Brain microvascular endothelial cell (primary cell): ENCODE results near the gene ABHD17B.

ENCODE experiments used
- DNase-seq: peaks from one replicate; pipeline ENCODE4 v3.0.0-alpha.2; 2020
- H3K27ac ChIP-seq: fragments of 250-450 bp; sonication (Bioruptor Pico); 2 replicates; pipeline ENCODE4 v1.5.1; 2020; ENCODE audit warnings: mild to moderate bottlenecking, moderate library complexity
- H3K27me3 ChIP-seq: fragments of 250-450 bp; sonication (Bioruptor Pico); replicated peaks from 2 replicates; pipeline ENCODE4 v1.5.1; 2020; ENCODE audit warnings: mild to moderate bottlenecking
- H3K36me3 ChIP-seq: fragments of 250-450 bp; sonication (Bioruptor Pico); replicated peaks from 2 replicates; pipeline ENCODE4 v1.5.1; 2020; ENCODE audit warnings: mild to moderate bottlenecking
- H3K4me3 ChIP-seq: 2 replicates; pipeline ENCODE4 v1.5.1; 2011; ENCODE audit warnings: low read depth, mild to moderate bottlenecking, control low read depth, low read length, moderate library complexity
- in situ Hi-C: cut with HindIII; loops from 2 replicates; pipeline ENCODE4 v1.10.0; 2017; ENCODE audit warnings: low sequenced_read_pairs, low pct_ligation_motif_present
- TF ChIP-seq, protein P1 (sequence below): IDR thresholded peaks from 2 replicates; pipeline ENCODE4 v1.5.1; 2011; ENCODE audit warnings: low read depth, mild to moderate bottlenecking, moderate library complexity, low read length, control low read depth, inconsistent platforms; ENCODE audit errors: missing control alignments

The ABHD17B gene

DNA sequence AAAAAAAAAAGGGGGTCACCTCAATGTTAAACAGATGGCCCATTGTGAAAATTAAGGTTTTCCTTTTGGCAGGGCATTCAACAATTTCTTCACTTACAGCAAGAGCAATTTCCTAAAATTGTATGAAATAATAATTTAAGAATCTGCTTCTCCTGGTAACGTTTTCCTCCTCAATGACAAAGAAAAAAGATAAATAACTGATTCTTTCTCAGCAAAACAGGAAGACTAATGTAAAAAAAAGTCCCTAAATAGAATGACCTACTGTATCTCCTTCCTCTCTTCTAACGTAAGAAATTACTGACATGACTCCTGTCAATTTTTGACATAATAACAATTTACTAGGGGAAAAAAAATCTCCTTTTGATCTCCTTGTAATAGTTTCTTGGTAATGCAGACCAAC is 25.5 kb downstream of the ABHD17B start:
- Histone ChIP-seq H3K4me3 (no peak overlapping the region), H3K36me3 (no peaks in the 10 kb centered on the region), H3K27me3 (no peaks in the 10 kb centered on the region), H3K27ac (no peak overlapping the region)
- in situ Hi-C loops, result no loop called here
- DNase-seq, result no peak
- TF ChIP-seq, protein P1, sequence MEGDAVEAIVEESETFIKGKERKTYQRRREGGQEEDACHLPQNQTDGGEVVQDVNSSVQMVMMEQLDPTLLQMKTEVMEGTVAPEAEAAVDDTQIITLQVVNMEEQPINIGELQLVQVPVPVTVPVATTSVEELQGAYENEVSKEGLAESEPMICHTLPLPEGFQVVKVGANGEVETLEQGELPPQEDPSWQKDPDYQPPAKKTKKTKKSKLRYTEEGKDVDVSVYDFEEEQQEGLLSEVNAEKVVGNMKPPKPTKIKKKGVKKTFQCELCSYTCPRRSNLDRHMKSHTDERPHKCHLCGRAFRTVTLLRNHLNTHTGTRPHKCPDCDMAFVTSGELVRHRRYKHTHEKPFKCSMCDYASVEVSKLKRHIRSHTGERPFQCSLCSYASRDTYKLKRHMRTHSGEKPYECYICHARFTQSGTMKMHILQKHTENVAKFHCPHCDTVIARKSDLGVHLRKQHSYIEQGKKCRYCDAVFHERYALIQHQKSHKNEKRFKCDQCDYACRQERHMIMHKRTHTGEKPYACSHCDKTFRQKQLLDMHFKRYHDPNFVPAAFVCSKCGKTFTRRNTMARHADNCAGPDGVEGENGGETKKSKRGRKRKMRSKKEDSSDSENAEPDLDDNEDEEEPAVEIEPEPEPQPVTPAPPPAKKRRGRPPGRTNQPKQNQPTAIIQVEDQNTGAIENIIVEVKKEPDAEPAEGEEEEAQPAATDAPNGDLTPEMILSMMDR, result no peak

DNA sequence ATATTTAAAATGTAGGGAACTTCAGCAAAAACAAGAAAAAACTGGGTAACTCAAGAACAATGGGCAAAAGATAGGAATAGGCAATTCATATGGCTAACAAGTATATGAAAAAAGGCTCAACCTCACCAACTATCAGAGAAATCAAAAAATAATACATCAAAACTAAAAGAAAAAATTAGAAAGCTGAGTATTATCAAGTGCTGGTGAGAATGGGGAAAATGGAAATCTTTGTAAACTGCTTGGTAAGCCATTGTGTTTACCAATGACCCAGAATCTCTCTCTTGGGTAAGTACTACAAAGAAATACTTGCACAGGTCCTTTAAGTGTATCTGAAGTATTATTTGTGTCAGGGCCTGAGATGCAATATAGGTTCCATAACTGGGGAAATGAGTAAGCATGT is 27.0 kb downstream of the ABHD17B start:
- TF ChIP-seq, protein P1, result no peak
- DNase-seq, result no peak
- H3K36me3 ChIP-seq, result no peaks in the 10 kb centered on the region
- in situ Hi-C loops, result no loop called here
- no peak overlapping the region for H3K27ac ChIP-seq
- H3K4me3 ChIP-seq, result no peak overlapping the region
- no peaks in the 10 kb centered on the region for H3K27me3 ChIP-seq

DNA sequence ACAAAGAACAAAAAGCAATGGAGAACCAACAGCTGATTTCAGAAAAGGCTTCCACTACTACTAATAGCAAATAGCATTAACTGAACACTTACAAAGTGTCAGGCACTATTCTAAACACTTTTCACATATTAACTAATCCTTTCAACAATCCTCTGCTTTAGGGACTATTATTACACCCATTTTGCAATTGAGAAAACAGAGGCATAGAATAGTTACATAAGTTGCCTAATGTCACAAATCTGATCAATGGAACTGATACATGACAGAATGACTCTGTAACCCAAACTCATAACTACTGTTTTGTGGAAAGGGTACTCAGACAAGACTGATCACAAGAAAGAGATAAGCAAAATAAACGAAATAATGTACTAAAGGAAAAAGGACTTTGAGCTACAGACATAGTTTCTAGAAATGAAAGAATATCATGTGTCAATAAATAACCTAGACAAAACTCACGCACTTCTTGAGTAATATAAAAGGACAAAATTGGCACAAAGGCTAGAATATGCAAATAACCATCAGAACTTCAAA is 31.3 kb downstream of the ABHD17B start:
- H3K27me3 ChIP-seq, result no peaks in the 10 kb centered on the region

DNA sequence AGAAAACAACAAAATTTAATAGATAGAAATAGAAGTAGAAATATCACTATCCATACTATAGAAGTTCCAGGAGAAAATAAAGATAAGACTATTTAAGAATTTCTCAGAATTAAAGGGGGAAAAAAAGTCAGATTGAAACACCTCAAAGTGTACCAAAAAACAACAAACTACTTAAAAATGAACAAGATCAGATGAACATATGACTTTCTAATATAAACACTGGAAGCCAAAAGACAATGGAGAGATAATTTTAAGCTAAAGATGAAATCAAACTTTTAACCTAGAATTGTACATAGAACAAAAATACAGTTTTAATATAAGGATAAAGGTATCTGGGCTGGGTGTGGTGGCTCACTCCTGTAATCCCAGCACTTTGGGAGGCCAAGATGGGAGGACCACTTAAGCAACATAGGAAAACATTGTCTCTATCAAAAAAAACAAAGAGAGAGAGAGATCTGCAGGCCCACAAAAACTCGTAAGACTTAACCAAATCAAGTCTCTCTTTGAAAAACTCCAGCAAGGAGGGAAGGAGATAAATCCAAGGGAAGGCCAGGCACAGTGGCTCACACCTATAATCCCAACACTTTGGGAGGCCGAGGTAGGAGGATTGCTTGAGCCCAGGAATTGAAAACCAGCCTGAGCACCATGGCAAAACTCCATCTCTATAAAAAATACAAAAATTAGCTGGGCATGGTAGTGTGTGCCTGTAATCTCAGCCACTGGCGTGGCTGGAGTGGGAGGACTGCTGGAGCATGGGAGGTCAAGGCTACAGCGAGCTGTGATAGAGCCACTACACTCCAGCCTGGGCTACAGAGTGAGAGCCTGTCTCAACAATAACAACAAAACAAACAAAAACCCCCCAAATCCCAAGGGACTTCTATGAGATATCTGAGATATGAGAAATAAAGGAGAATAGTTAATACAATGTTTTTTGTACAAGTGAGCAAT is 32.4 kb downstream of the ABHD17B start:
- H3K36me3 ChIP-seq, result no peaks in the 10 kb centered on the region
- TF ChIP-seq, protein P1, result no peak
- H3K27ac ChIP-seq, result no peak overlapping the region
- DNase-seq, result no peak
- no peak overlapping the region for H3K4me3 ChIP-seq
- no peaks in the 10 kb centered on the region for H3K27me3 ChIP-seq
- in situ Hi-C loops, result no loop called here

More for the DNA sequence above, 31.3 kb downstream of the ABHD17B start:
- no peaks in the 10 kb centered on the region for H3K36me3 ChIP-seq
- no peak overlapping the region for H3K4me3 ChIP-seq
- no peak overlapping the region for H3K27ac ChIP-seq
- TF ChIP-seq, protein P1, result no peak
- DNase-seq, result no peak
- in situ Hi-C loops, result no loop called here

DNA sequence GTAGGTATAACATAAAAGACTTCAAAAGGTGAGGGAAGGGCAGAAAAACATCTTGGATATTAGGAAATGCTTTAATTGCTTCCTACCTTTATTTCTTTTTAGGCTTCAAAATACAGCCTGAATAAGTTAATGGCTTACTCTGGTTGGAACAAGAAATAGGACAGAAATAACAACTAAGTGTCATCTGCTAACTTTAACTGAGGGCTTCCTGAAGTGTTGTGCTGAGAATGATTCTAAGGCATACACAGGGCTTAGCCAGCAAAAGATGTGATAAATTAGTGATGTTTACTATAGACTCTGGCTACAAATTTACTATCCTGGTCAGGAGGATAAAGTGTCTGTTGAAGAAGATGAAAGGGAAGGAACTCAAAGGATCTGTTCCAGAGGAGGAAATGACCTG is 34.2 kb downstream of the ABHD17B start:
- TF ChIP-seq, protein P1, result no peak
- Histone ChIP-seq H3K27ac (no peak overlapping the region), H3K36me3 (no peaks in the 10 kb centered on the region), H3K27me3 (no peaks in the 10 kb centered on the region), H3K4me3 (no peak overlapping the region)
- no peak for DNase-seq
- in situ Hi-C loops, result no loop called here
